HCT116 (cell line): ENCODE measurements around the gene ACOXL.

ENCODE experiments used
- YY1 ChIP-seq: IDR thresholded peaks from 2 replicates; pipeline ENCODE4 v1.6.1; 2011; ENCODE audit warnings: low read length, low read depth, moderate library complexity, mild to moderate bottlenecking; ENCODE audit not compliant: insufficient replicate concordance; ENCODE audit errors: extremely low read depth
- TF ChIP-seq, protein P1 (sequence below), 3 experiments: fragments of 200-600 bp in 1 of 3; sonication (generic) in 1 of 3; IDR thresholded peaks in 2 of 3; conservative IDR thresholded peaks in 1 of 3; 2 replicates each; pipeline ENCODE4 v1.5.1; 2012 to 2017; ENCODE audit warnings: low read depth in 2 of 3, low read length in 2 of 3, antibody characterized with exemption in 1 of 3, borderline replicate concordance in 1 of 3, control low read depth in 1 of 3, mild to moderate bottlenecking in 1 of 3, mixed read lengths in 1 of 3, mixed run types in 1 of 3, moderate library complexity in 1 of 3; ENCODE audit not compliant: insufficient read depth in 1 of 3

DNA sequence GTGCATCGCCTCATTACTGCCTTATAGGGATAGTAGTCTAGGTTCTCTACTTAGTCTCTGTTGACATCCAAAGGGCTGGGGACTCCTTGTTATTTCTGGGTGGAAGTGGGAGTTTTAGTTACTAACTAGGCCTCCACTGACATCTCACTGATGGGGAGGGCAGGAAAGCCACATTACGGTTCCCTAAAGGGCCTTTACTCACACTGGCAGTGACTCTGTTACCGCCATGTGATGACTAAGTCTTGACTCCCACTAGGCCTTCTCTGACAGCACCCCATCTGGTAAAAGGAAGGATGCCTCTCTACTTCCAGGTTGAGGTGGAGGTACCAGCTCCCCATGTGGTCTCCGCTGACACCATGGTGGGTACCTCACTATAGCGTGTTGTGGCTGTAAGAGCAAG lies 374.3 kb downstream of the ACOXL start:
- TF ChIP-seq, protein P1, sequence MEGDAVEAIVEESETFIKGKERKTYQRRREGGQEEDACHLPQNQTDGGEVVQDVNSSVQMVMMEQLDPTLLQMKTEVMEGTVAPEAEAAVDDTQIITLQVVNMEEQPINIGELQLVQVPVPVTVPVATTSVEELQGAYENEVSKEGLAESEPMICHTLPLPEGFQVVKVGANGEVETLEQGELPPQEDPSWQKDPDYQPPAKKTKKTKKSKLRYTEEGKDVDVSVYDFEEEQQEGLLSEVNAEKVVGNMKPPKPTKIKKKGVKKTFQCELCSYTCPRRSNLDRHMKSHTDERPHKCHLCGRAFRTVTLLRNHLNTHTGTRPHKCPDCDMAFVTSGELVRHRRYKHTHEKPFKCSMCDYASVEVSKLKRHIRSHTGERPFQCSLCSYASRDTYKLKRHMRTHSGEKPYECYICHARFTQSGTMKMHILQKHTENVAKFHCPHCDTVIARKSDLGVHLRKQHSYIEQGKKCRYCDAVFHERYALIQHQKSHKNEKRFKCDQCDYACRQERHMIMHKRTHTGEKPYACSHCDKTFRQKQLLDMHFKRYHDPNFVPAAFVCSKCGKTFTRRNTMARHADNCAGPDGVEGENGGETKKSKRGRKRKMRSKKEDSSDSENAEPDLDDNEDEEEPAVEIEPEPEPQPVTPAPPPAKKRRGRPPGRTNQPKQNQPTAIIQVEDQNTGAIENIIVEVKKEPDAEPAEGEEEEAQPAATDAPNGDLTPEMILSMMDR (IDR thresholded peaks at IDR 0.05 in 2 of 3, conservative IDR thresholded peaks at IDR 0.05 in 1 of 3; ENCODE audit: borderline replicate concordance in 1 of 3, insufficient read depth in 1 of 3, low read depth in 2 of 3, low read length in 2 of 3): no peak
- no peak for TF ChIP-seq YY1
